Stimulated activated naive CD4-positive, alpha-beta T cell treated with Interleukin-2 at 50 U/mL for 16 hours (primary cell): ENCODE results near the gene TMBIM4.
"Not testable (repeated sequence)": the region's sequence is repeated elsewhere in the genome, so short reads cannot be mapped to it uniquely, and the experiment has no call there.

ENCODE experiments used
- DNase-seq: peaks from one replicate; lab custom pipeline; 2025; lab: John Stamatoyannopoulos, UW

Gene TMBIM4

DNA sequence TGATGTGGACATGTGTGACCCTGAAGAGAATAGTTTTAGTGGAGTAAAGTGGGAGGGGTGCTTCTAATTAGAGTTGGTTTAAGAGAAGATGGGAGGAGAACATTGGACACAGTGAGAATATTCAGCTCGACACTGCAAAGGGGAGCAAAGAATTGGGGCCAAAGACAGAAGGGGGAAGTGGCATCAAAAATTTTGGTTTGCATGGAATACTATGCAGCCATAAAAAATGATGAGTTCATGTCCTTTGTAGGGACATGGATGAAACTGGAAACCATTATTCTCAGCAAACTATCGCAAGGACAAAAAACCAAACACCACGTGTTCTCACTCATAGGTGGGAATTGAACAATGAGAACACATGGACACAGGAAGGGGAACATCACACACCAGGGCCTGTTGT is 15.0 kb upstream of the TMBIM4 start:
- DNase-seq: not testable (repeated sequence)

- no peak for DNase-seq
Measured at GRCh38 chr12:66182956-66183355, 13.2 kb upstream of the TMBIM4 start.

DNA sequence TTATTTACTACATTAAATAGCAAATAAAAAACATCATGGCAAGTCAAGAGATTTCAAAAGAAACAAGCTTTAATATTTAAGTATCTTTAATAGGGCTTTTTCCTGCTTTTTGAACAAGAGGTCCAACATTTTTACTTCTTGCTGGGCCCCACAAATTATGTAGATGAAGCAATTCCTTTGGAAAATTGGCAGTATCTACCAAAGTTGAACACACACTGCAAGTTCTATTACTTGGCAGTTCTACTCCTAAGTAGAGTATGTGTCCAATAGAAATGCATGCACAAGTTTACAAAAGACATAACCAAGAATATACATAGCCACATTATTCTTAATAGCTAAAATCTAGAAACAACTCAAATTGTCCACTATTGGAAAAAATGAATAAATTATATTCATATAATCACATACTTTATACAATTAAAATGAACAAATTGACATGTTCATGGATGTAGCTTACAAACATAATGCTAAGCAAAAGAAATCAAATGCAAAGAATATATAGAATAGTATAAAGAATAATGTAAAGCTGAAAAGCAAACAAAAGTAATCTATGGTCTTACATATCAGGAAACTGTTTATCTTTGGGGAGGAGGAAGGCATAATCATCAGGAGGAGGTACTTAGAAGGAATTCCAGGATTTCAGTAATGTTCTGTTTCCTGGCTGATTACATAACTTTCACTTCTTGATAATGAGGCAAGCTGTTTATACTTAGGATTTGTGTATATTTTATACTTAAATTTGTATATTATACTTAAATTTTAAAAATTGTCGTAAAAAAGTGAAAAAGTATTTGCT is 6.5 kb upstream of the TMBIM4 start:
- DNase-seq: no peak

GRCh38 chr12:66174391-66175325 is 4.9 kb upstream of the TMBIM4 start:
- not testable (repeated sequence) for DNase-seq

DNA sequence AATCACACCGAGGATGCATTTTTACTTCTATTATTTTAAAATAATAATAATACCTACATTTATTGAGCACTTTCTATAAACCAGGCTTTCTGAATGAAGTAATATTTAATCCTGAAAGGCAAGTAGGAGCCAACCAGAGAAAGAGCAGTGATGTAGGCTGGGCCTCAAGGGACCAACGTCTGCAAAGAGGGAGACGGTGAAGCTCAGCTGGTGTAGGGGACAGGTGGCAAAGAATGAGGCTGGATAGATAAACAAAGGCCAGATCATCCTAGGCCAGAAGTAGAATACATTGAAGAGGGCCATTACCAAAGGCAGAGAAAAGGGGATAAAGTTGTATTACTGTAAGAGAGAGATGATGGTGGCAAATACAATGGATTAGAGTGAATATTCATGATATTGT is 810 bp upstream of the TMBIM4 start:
- DNase-seq: no peak

GRCh38 chr12:66168410-66168809 is 1.4 kb downstream of the TMBIM4 start:
- no peak for DNase-seq

DNA sequence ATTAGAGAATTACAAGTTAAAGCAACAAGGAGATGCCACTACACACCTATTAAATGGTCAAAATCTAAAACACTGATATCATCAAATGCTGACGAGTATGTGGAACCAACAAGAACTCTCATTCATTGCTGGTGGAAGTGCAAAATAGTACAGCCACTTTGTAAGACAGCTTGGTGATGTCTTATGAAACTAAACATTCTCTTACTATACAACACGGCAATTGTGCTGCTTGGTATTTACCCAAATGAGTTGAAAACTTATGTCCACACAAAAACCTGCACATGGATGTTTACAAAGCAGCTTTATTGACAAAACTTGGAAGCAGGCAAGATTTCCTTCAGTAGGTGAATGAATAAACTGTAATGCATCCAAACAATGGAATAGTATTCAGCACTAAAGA is 3.2 kb downstream of the TMBIM4 start:
- DNase-seq: no peak

DNA sequence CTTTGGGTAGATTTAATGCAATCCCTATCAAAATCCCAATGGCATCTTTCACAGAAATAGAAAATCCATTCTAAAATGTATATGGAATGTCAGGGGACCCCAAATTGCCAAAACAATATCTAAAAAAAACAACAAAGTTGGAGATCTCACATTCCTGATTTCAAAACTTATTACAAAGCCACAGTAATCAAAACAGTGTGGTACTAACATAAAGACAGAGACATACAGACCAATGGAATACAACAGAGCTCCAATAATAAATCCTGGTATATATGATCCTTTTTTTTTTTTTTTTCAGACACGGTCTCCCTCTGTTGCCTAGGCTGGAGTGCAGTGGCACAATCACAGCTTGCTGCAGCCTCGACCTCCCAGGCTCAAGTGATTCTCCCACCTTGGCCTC is 4.7 kb downstream of the TMBIM4 start:
- no peak for DNase-seq

GRCh38 chr12:66164349-66164821 is 5.4 kb downstream of the TMBIM4 start:
- no peak for DNase-seq

- DNase-seq: no peak
Measured at GRCh38 chr12:66163289-66163688, 6.5 kb downstream of the TMBIM4 start.

GRCh38 chr12:66162701-66163100 is 7.1 kb downstream of the TMBIM4 start:
- DNase-seq: no peak

GRCh38 chr12:66160704-66161103 is 9.1 kb downstream of the TMBIM4 start:
- DNase-seq: no peak

- DNase-seq: no peak
Measured at GRCh38 chr12:66159123-66159522, 10.7 kb downstream of the TMBIM4 start.

GRCh38 chr12:66156654-66157053 is 13.1 kb downstream of the TMBIM4 start:
- no peak for DNase-seq

GRCh38 chr12:66154776-66155175 is 15.0 kb downstream of the TMBIM4 start:
- DNase-seq: no peak

DNA sequence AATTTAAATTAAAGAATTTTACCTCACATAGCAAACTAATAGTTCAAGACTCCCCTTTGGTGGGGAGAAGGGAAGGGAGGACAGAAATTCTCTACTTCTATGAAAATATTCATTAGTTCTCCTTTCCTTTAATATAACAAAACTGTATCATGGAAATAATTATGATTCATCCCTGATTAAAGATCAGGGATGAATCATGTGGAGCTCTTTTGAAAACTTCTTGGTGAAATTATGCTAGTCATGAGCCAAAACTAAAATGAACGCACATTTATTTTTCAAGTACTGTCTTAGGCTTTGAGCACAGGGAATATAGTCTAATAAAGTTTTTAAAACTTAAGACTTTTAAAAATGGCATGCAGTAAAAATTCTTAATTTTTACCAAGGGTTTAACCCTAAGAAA is 17.1 kb downstream of the TMBIM4 start:
- no peak for DNase-seq

DNA sequence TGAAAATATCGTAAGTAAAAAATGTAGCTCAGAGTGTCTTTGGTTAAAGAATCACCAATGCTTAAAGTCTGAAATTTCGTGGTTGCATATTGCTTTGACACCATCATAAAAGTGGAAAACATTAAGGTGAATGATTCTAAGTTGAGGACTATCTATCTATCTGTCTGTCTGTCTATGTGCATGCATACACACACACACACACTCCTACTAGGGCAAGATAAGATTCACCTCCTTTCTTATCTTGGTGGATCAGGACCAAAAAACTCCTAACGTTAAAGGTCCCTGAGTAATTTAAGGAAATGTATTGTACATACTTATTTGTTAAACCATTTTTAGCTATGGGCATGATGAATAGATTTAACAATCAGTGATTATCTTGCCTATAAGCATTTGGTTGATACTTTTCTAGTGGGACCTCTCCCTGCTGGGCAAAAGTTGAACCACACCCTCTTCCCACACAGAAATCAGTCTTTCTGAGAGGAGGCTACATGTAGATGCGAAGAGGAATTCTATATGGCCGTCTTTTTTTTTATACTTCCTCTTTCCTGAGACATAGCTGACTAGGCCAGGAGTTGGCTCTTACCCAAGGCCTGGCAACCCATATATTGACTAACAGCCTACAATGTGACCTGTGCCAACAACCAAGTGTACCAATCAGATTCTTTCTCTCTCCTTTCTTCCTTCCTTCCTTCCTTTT is 19.9 kb downstream of the TMBIM4 start:
- no peak for DNase-seq

- no peak for DNase-seq
Measured at GRCh38 chr12:66144791-66145754, 24.7 kb downstream of the TMBIM4 start.

GRCh38 chr12:66143868-66144267 is 25.9 kb downstream of the TMBIM4 start:
- no peak for DNase-seq

- no peak for DNase-seq
Measured at GRCh38 chr12:66142826-66143225, 27.0 kb downstream of the TMBIM4 start.

DNA sequence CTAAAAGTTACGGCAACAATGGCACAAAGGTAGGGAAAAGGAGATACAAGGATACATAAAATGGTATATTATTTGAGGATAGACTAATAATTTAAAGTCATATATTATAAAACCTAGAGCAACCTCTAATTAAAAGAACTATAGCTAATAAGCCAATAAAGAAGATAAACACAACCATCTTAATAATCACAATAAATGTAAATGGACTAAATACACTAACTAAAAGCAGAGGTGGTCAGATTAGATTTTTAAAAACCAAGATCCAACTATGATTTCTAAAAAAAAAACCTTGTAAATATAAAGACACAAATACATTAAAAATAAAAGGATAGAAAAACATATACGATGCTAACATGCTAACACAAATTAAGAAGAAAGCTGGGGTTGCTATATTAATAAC is 28.5 kb downstream of the TMBIM4 start:
- no peak for DNase-seq
